HFFc6 (cell line): ENCODE measurements around the gene ANG. TPM values are rescaled to one million over a fixed set of nuclear protein-coding genes. Genes with fewer than 3 reads are reported as not detected.
"Not testable (repeated sequence)": the region's sequence is repeated elsewhere in the genome, so short reads cannot be mapped to it uniquely, and the experiment has no call there.

Source experiments
- DNase-seq: peaks from one replicate; pipeline ENCODE4 v3.0.0-alpha.2; 2018
- H3K27ac Mint-ChIP-seq: 2 replicates; pipeline ENCODE4 v1.8.0; 2020; ENCODE audit warnings: mild to moderate bottlenecking, mixed read lengths
- H3K27me3 Mint-ChIP-seq: 2 replicates; pipeline ENCODE4 v1.8.0; 2021; ENCODE audit warnings: mild to moderate bottlenecking, moderate library complexity, mixed read lengths; ENCODE audit not compliant: insufficient read depth
- H3K36me3 Mint-ChIP-seq: 2 replicates; pipeline ENCODE4 v1.8.0; 2021; ENCODE audit warnings: low read depth, mixed read lengths
- H3K4me1 Mint-ChIP-seq: 2 replicates; pipeline ENCODE4 v1.8.0; 2020; ENCODE audit warnings: low read depth, mixed read lengths
- H3K4me3 Mint-ChIP-seq: 2 replicates; pipeline ENCODE4 v1.8.0; 2020; ENCODE audit warnings: mild to moderate bottlenecking, moderate library complexity, mixed read lengths
- H3K9me3 Mint-ChIP-seq: 2 replicates; pipeline ENCODE4 v1.8.0; 2020; ENCODE audit warnings: mild to moderate bottlenecking, mixed read lengths
- CTCF ChIP-seq: fragments of 200-600 bp; sonication (generic); IDR thresholded peaks from 2 replicates; pipeline ENCODE4 v1.5.0; 2021; ENCODE audit warnings: antibody characterized with exemption, mild to moderate bottlenecking
- total RNA-seq, 6 experiments: library from RNA; stranded (reverse); fragmentation: NEBNext Ultra II Directional; extraction: Animal tissue kit (Norgen Biotek cat#: 25700); gene quantifications; 2 replicates in 1 of 6; 3 replicates in 5 of 6; pipeline ENCODE4 v1.2.3, GENCODE V29; 2021

ANG gene
- total RNA-seq, 6 experiments from 2014 or later = 2.4 to 4.0 (median 3.2) TPM

GRCh38 chr14:20659336-20659735, 29.2 kb upstream of the ANG start:
- H3K27me3 Mint-ChIP-seq = peaks cover 29% of the 10 kb centered on the region
- H3K4me1 Mint-ChIP-seq = peaks cover 9% of the 10 kb centered on the region
- no peak for DNase-seq
- H3K27ac Mint-ChIP-seq = no peak overlapping the region
- no peaks in the 10 kb centered on the region for H3K9me3 Mint-ChIP-seq
- no peak overlapping the region for H3K4me3 Mint-ChIP-seq
- no peaks in the 10 kb centered on the region for H3K36me3 Mint-ChIP-seq
- TF ChIP-seq CTCF = no peak

- Mint-ChIP-seq H3K4me1 (peaks cover 7% of the 10 kb centered on the region; the same call in 1 of the 2 replicates), H3K9me3 (no peaks in the 10 kb centered on the region), H3K4me3 (no peak overlapping the region), H3K36me3 (no peaks in the 10 kb centered on the region), H3K27ac (no peak overlapping the region), H3K27me3 (peaks cover 27% of the 10 kb centered on the region)
- no peak for DNase-seq
- no peak for TF ChIP-seq CTCF
Observed at GRCh38 chr14:20659813-20660395, 28.7 kb upstream of the ANG start.

- TF ChIP-seq CTCF = no peak
- no peaks in the 10 kb centered on the region for H3K9me3 Mint-ChIP-seq
- no peak for DNase-seq
- H3K27ac Mint-ChIP-seq = no peak overlapping the region
- peaks cover 23% of the 10 kb centered on the region for H3K27me3 Mint-ChIP-seq
- no peaks in the 10 kb centered on the region for H3K36me3 Mint-ChIP-seq
- H3K4me1 Mint-ChIP-seq = peaks cover 7% of the 10 kb centered on the region; the same call in 1 of the 2 replicates
- no peak overlapping the region for H3K4me3 Mint-ChIP-seq
Observed at GRCh38 chr14:20661197-20661596, 27.4 kb upstream of the ANG start.

- Mint-ChIP-seq H3K27ac (no peak overlapping the region), H3K4me1 (peaks cover 7% of the 10 kb centered on the region; the same call in 1 of the 2 replicates), H3K36me3 (no peaks in the 10 kb centered on the region), H3K4me3 (peak overlapping the region; percentile 78), H3K27me3 (peaks cover 17% of the 10 kb centered on the region), H3K9me3 (no peaks in the 10 kb centered on the region)
- peak; percentile 88 for DNase-seq
- TF ChIP-seq CTCF = peak; percentile 71
Observed at GRCh38 chr14:20662968-20663732, 25.4 kb upstream of the ANG start.

GRCh38 chr14:20666400-20666961, 22.1 kb upstream of the ANG start:
- not testable (repeated sequence) for H3K36me3 Mint-ChIP-seq, H3K27ac Mint-ChIP-seq, H3K9me3 Mint-ChIP-seq, H3K4me1 Mint-ChIP-seq, DNase-seq
- Mint-ChIP-seq H3K4me3 (peak overlapping the region; percentile 54; the same call in 1 of the 2 replicates), H3K27me3 (peaks cover 18% of the 10 kb centered on the region)

- no peak overlapping the region for H3K4me3 Mint-ChIP-seq
- no peak overlapping the region for H3K27ac Mint-ChIP-seq
- no peak for TF ChIP-seq CTCF
- H3K9me3 Mint-ChIP-seq = no peaks in the 10 kb centered on the region
- DNase-seq = no peak
- peaks cover 18% of the 10 kb centered on the region for H3K27me3 Mint-ChIP-seq
- no peaks in the 10 kb centered on the region for H3K36me3 Mint-ChIP-seq
- peaks cover 6% of the 10 kb centered on the region; the same call in 1 of the 2 replicates for H3K4me1 Mint-ChIP-seq
Observed at GRCh38 chr14:20667957-20668356, 20.6 kb upstream of the ANG start.
